ENCODE data around the gene RTN4RL1.
"Not testable (repeated sequence)": the region's sequence is repeated elsewhere in the genome, so short reads cannot be mapped to it uniquely, and the experiment has no call there.

RTN4RL1 gene

GRCh38 chr17:2023692-2024571 lies 1.2 kb downstream of the RTN4RL1 start:
- no peak for DNase-seq

GRCh38 chr17:2023256-2023655 lies 1.9 kb downstream of the RTN4RL1 start:
- DNase-seq = no peak

- no peak for DNase-seq
These were observed 2.4 kb downstream of the RTN4RL1 start for GRCh38 chr17:2022647-2023240.

GRCh38 chr17:2020721-2021120 lies 4.4 kb downstream of the RTN4RL1 start:
- DNase-seq = no peak

- no peak for DNase-seq
These were observed 5.4 kb downstream of the RTN4RL1 start for GRCh38 chr17:2019723-2020122.

- DNase-seq = no peak
These were observed 6.2 kb downstream of the RTN4RL1 start for GRCh38 chr17:2018716-2019510.

GRCh38 chr17:2017274-2017941 lies 7.7 kb downstream of the RTN4RL1 start:
- DNase-seq = no peak

- DNase-seq = no peak
These were observed 8.6 kb downstream of the RTN4RL1 start for GRCh38 chr17:2016494-2016893.

GRCh38 chr17:2015314-2015713 lies 9.8 kb downstream of the RTN4RL1 start:
- DNase-seq = no peak

- DNase-seq = no peak
These were observed 11.2 kb downstream of the RTN4RL1 start for GRCh38 chr17:2013994-2014317.

- not testable (repeated sequence) for DNase-seq
These were observed 11.7 kb downstream of the RTN4RL1 start for GRCh38 chr17:2013220-2013993.

GRCh38 chr17:2012499-2012898 lies 12.6 kb downstream of the RTN4RL1 start:
- DNase-seq = no peak

- no peak for DNase-seq
These were observed 13.4 kb downstream of the RTN4RL1 start for GRCh38 chr17:2011411-2012371.

- no peak for DNase-seq
These were observed 15.4 kb downstream of the RTN4RL1 start for GRCh38 chr17:2009737-2010136.

- no peak for DNase-seq
These were observed 16.6 kb downstream of the RTN4RL1 start for GRCh38 chr17:2008332-2009126.

- DNase-seq = no peak
These were observed 20.6 kb downstream of the RTN4RL1 start for GRCh38 chr17:2004435-2004952.

GRCh38 chr17:2003525-2003924 lies 21.6 kb downstream of the RTN4RL1 start:
- no peak for DNase-seq

GRCh38 chr17:2002767-2003329 lies 22.3 kb downstream of the RTN4RL1 start:
- no peak for DNase-seq

GRCh38 chr17:1999557-2000251 lies 25.4 kb downstream of the RTN4RL1 start:
- DNase-seq = peak; percentile 21

Data from NCI-H774 (cell line).